Right lobe of liver (tissue), 4 donors: ENCODE measurements around the gene SMARCE1.

Experiments
- CTCF ChIP-seq, 4 donors: fragments of 200-600 bp in 3 of 4; fragments of 450-650 bp in 1 of 4; IDR thresholded peaks; one replicate each; pipeline versions ENCODE4 v1.5.1 to v1.8.0; 2016 to 2022; ENCODE audit warnings: antibody characterized with exemption in 4 of 4, mild to moderate bottlenecking in 2 of 4
- POLR2A ChIP-seq: fragments of 450-650 bp; IDR thresholded peaks from one replicate; pipeline ENCODE4 v1.6.1; 2017; ENCODE audit warnings: antibody characterized with exemption, mild to moderate bottlenecking
- donor health status: DM: no; HTN: no; CAD: no.
- donor health status: DM: no; HTN: no; CAD: no.
- donor health status: DM: no; HTN: yes; CAD: no.

- TF ChIP-seq CTCF (IDR thresholded peaks at IDR 0.05) (no peak), POLR2A (no peak)
Observed at GRCh38 chr17:40621578-40621977, 26.0 kb downstream of the SMARCE1 start.
